GM12864 (cell line): Measurements from ENCODE around the gene TRIOBP.

Source experiments
- DNase-seq: peaks from one replicate; pipeline ENCODE4 v3.0.0-alpha.2; 2011; ENCODE audit warnings: low read depth
- H3K4me3 ChIP-seq: 2 replicates; pipeline ENCODE4 v1.5.1; 2011; ENCODE audit warnings: mild to moderate bottlenecking, low read depth, low read length, control low read depth
- CTCF ChIP-seq: IDR thresholded peaks from 2 replicates; pipeline ENCODE4 v1.5.1; 2011; ENCODE audit warnings: low read depth, mild to moderate bottlenecking, moderate library complexity, low read length, control low read depth, inconsistent platforms; ENCODE audit errors: missing control alignments

TRIOBP gene

GRCh38 chr22:37807410-37808293, 110.8 kb downstream of the TRIOBP start, which contains the start of gene GCAT:
TSS of gene GCAT (plus strand) at chr22:37807934. CDS start at chr22:37807968, 34 bp downstream.
- no peak for TF ChIP-seq CTCF
- peak; percentile 75 for DNase-seq
- H3K4me3 ChIP-seq = peak within 1 kb of the TSS; percentile 80

- peak overlapping the region; percentile 80 for H3K4me3 ChIP-seq
- no peak for DNase-seq
- no peak for TF ChIP-seq CTCF
These were observed 111.4 kb downstream of the TRIOBP start for GRCh38 chr22:37808294-37808657.

GRCh38 chr22:37809672-37810333, 113.0 kb downstream of the TRIOBP start:
- no peak for TF ChIP-seq CTCF
- no peak for DNase-seq

GRCh38 chr22:37811867-37812266, 115.0 kb downstream of the TRIOBP start:
- no peak overlapping the region for H3K4me3 ChIP-seq
- TF ChIP-seq CTCF = no peak
- DNase-seq = no peak

More at GRCh38 chr22:37809672-37810333, 113.0 kb downstream of the TRIOBP start:
- H3K4me3 ChIP-seq = no peak overlapping the region

- no peak overlapping the region for H3K4me3 ChIP-seq
- no peak for TF ChIP-seq CTCF
- DNase-seq = no peak
These were observed 116.2 kb downstream of the TRIOBP start for GRCh38 chr22:37812869-37813678.

- DNase-seq = no peak
- TF ChIP-seq CTCF = no peak
- H3K4me3 ChIP-seq = no peak overlapping the region
These were observed 118.7 kb downstream of the TRIOBP start for GRCh38 chr22:37815593-37815992.
